ENCODE results near the gene AGPAT3.

The AGPAT3 gene

GRCh38 chr21:44028287-44028659, 163.2 kb downstream of the AGPAT3 start:
- no peak overlapping the region for H3K4me3 ChIP-seq (ENCODE audit: extremely low read depth, insufficient read depth, low read length, poor library complexity, severe bottlenecking)
- no peak overlapping the region for H3K27ac ChIP-seq (ENCODE audit: low read depth, low read length, severe bottlenecking)
- 93 to 98% methylated on average over 4 of the region's 6 CpGs for WGBS, 2 experiments (ENCODE audit: insufficient coverage in 2 of 2)
- peaks cover 18% of the 10 kb centered on the region for H3K4me1 ChIP-seq (ENCODE audit: control insufficient read depth, insufficient read depth, low read length, poor library complexity, severe bottlenecking)
- H3K9me3 ChIP-seq (ENCODE audit: control insufficient read depth, low read length) = no peaks in the 10 kb centered on the region
- H3K36me3 ChIP-seq (ENCODE audit: control insufficient read depth, insufficient read depth, low read length) = peaks cover 29% of the 10 kb centered on the region

DNA sequence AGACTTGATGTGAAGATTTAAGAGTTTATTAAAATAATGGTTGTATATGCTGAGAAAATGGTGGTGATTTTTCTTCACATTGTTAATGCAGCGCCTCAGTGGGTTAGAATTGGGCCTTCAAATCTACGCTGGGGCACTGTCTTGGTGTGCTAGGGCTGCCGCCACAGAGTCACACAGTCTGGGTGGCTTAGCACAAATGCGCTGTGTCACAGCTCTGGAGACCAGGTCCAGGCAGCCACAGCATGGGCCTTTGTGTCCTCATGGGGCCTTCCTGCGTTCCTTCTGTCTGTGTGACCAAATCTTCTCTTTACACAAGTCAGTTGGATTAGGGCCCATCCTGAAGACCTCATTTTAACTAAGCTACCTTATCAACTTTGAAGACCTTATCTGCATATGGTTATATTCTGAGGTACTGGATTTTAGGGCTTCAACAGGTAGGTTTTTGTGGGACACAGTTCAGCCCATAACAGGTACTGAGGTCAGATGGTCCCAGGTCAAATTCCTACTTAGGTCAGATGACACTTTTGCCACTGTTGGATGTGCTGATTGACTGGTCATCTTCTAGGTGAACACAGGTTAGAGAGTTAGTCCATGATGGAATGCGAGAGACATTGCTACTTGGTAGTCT, 164.6 kb downstream of the AGPAT3 start:
- H3K9me3 ChIP-seq (ENCODE audit: control insufficient read depth, low read length) = no peaks in the 10 kb centered on the region
- H3K36me3 ChIP-seq (ENCODE audit: control insufficient read depth, insufficient read depth, low read length) = peaks cover 40% of the 10 kb centered on the region
- peaks cover 18% of the 10 kb centered on the region for H3K4me1 ChIP-seq (ENCODE audit: control insufficient read depth, insufficient read depth, low read length, poor library complexity, severe bottlenecking)
- 95 to 96% methylated on average over 5 to 6 of the region's 6 CpGs for WGBS, 2 experiments (ENCODE audit: insufficient coverage in 2 of 2)
- H3K27ac ChIP-seq (ENCODE audit: low read depth, low read length, severe bottlenecking) = no peak overlapping the region
- H3K4me3 ChIP-seq (ENCODE audit: extremely low read depth, insufficient read depth, low read length, poor library complexity, severe bottlenecking) = no peak overlapping the region

GRCh38 chr21:44035244-44035643, 170.2 kb downstream of the AGPAT3 start:
- no peak overlapping the region for H3K4me3 ChIP-seq (ENCODE audit: extremely low read depth, insufficient read depth, low read length, poor library complexity, severe bottlenecking)
- no peaks in the 10 kb centered on the region for H3K9me3 ChIP-seq (ENCODE audit: control insufficient read depth, low read length)
- H3K36me3 ChIP-seq (ENCODE audit: control insufficient read depth, insufficient read depth, low read length) = peaks cover 70% of the 10 kb centered on the region
- H3K27ac ChIP-seq (ENCODE audit: low read depth, low read length, severe bottlenecking) = no peak overlapping the region
- WGBS, 2 experiments (ENCODE audit: insufficient coverage in 2 of 2) = 87 to 100% methylated on average over 2 of the region's 4 CpGs
- no peaks in the 10 kb centered on the region for H3K4me1 ChIP-seq (ENCODE audit: control insufficient read depth, insufficient read depth, low read length, poor library complexity, severe bottlenecking)
